Upper lobe of left lung (tissue), 6 donors: ENCODE data around the gene CENPM. TPM values are rescaled to one million over a fixed set of nuclear protein-coding genes. Genes with fewer than 3 reads are reported as not detected.
A peak's percentile ranks its signal among the peaks of the same experiment; 100 is the strongest.

Experiments
- ATAC-seq, 2 donors: fragments of 200-7000 bp; cut with Tn5 transposase; one replicate each; pipeline ENCODE4 v1.9.1; 2022; ENCODE audit warnings: mild to moderate bottlenecking in 2 of 2, moderate library complexity in 2 of 2; ENCODE audit not compliant: low FRiP score in 2 of 2
- DNase-seq, 2 donors: peaks; one replicate each; pipeline ENCODE4 v3.0.0-alpha.2; 2019 to 2020
- H3K27ac ChIP-seq, 4 donors: fragments of 200-600 bp; sonication (generic); one replicate each; pipeline ENCODE4 v1.5.1; 2016 to 2019
- H3K27me3 ChIP-seq, 4 donors: fragments of 200-600 bp; sonication (generic); one replicate each; pipeline ENCODE4 v1.5.1; 2017 to 2019
- H3K36me3 ChIP-seq, 4 donors: fragments of 200-600 bp; sonication (generic); one replicate each; pipeline ENCODE4 v1.5.1; 2016 to 2019
- H3K4me1 ChIP-seq, 4 donors: fragments of 200-600 bp; sonication (generic); one replicate each; pipeline ENCODE4 v1.5.1; 2018 to 2019
- H3K4me3 ChIP-seq, 4 donors: fragments of 200-600 bp; sonication (generic); one replicate each; pipeline ENCODE4 v1.5.1; 2017 to 2019; ENCODE audit warnings: mild to moderate bottlenecking in 2 of 4, moderate library complexity in 1 of 4
- H3K9me3 ChIP-seq, 4 donors: fragments of 200-600 bp; sonication (generic); one replicate each; pipeline ENCODE4 v1.5.1; 2018 to 2019
- EP300 ChIP-seq, 4 donors: sonication (generic); formaldehyde crosslinking; IDR thresholded peaks; one replicate each; pipeline ENCODE4 v1.5.1; 2017; ENCODE audit warnings: antibody characterized with exemption in 4 of 4, control low read depth in 2 of 4
- POLR2A ChIP-seq, 4 donors: fragments of 450-650 bp; IDR thresholded peaks; one replicate each; pipeline ENCODE4 v1.5.1; 2016 to 2017; ENCODE audit warnings: antibody characterized with exemption in 4 of 4, mild to moderate bottlenecking in 2 of 4
- POLR2AphosphoS5 ChIP-seq, 2 donors: sonication (generic); formaldehyde crosslinking; IDR thresholded peaks; one replicate each; pipeline ENCODE4 v1.5.1; 2017; ENCODE audit warnings: antibody characterized with exemption in 2 of 2
- WGBS, 2 donors: methylation state at CpG; one replicate each; pipeline ENCODE4 v1.1.5; 2017 to 2018; 5-methylcytosine and 5-hydroxymethylcytosine counted together
- total RNA-seq, 6 donors: library from RNA; depleted of rRNA in 4 of 6; stranded (reverse); fragments of >200 nt in 4 of 6; gene quantifications; one replicate each; pipeline versions ENCODE4 v1.1.0 to v1.2.1, GENCODE V29; 2016 to 2021
- TF ChIP-seq, protein P1 (sequence below), 6 experiments: fragments of 450-650 bp in 4 of 6; fragments of 200-600 bp in 2 of 6; sonication (generic) in 2 of 6; IDR thresholded peaks; one replicate each; pipeline ENCODE4 v1.5.1; 2016 to 2019; ENCODE audit warnings: antibody characterized with exemption in 6 of 6
- donor health status: DM: no; HTN: no; CAD: no; lungs with moderate emphysema.
- donor health status: DM: no; HTN: yes; CAD: no; lungs with severe emphysema.

Gene CENPM
- total RNA-seq, 6 donors from 2014 or later: 1.9 to 9.9 (median 7.3) TPM; not detected in 1

DNA sequence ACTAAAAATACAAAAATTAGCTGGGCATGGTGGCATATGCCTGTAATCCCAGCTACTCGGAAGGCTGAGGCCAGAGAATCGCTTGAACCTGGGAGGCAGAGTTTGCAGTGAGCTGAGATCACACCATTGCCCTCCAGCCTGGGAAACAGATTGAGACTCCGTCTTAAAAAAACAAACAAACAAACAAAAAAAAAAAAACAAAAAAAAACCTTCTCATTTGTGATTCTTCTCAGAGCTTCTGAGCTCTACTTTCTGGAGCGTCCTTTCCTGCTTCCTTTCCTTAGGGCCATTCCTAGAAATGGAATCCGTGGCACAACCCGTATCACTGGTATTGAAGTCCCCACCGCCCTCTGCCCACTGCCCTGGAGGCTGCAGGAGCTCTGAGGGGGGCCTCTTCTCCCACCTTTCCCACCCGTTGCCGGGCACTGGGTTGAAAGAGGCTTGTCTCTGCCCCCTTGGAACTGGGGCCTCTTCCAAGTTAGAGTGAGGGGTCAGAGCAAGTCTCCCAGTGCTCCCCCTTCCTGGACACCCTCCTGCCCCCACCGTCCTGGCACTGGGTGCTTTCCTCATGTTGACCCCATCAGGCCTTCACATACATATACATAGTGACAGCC lies 30.1 kb downstream of the CENPM start:
- H3K4me1 ChIP-seq: peaks cover 30 to 46% (median 37%) of the 10 kb centered on the region in 4 donors
- TF ChIP-seq, protein P1, sequence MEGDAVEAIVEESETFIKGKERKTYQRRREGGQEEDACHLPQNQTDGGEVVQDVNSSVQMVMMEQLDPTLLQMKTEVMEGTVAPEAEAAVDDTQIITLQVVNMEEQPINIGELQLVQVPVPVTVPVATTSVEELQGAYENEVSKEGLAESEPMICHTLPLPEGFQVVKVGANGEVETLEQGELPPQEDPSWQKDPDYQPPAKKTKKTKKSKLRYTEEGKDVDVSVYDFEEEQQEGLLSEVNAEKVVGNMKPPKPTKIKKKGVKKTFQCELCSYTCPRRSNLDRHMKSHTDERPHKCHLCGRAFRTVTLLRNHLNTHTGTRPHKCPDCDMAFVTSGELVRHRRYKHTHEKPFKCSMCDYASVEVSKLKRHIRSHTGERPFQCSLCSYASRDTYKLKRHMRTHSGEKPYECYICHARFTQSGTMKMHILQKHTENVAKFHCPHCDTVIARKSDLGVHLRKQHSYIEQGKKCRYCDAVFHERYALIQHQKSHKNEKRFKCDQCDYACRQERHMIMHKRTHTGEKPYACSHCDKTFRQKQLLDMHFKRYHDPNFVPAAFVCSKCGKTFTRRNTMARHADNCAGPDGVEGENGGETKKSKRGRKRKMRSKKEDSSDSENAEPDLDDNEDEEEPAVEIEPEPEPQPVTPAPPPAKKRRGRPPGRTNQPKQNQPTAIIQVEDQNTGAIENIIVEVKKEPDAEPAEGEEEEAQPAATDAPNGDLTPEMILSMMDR (IDR thresholded peaks at IDR 0.05): no peak
- no peak for TF ChIP-seq POLR2A (IDR thresholded peaks at IDR 0.05)
- TF ChIP-seq POLR2AphosphoS5 (IDR thresholded peaks at IDR 0.05): no peak
- TF ChIP-seq EP300 (IDR thresholded peaks at IDR 0.05): no peak
- H3K4me3 ChIP-seq: no peak overlapping the region

DNA sequence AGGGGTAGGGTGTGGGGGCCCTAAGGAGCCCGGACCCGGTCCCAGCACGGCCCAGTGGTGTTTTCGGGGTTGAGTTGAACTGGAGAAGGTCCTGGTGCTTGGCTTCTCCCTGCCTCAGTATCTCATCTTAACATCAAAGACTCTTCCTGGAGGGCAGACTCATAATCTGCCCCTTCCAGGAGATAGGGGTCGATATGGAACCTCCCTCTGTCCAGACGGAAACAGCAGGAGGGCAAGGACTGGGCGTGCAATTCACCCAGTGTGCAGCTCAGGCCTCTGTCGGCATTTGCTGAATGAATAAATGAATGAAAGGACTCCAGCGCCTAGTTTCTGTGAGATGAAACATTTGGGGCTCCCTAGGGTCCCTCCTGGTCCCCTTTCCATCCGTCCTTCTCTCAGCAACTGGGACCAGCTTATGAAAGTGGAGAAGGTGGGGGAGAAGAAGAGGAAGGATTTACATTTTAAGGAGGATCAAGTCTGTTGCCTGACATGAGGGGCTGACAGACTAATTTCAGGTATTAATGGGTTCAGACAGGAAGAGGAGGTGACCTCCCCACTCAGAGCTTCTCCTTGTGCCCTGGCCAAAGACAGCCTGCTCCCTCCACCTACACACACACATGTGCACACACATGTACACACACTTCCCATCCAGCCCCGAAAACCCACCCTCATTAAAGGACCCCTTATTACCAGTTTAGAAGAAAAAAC lies 31.0 kb downstream of the CENPM start:
- H3K4me1 ChIP-seq: peaks cover 36 to 52% (median 41%) of the 10 kb centered on the region in 4 donors
- no peak for ATAC-seq
- no peaks in the 10 kb centered on the region for H3K9me3 ChIP-seq
- H3K27ac ChIP-seq: no peak overlapping the region
- WGBS, 2 donors: 53% methylated on average over 7 to 11 of the region's 11 CpGs
- H3K36me3 ChIP-seq: no peaks in the 10 kb centered on the region
- no peak for DNase-seq
- no peak overlapping the region for H3K4me3 ChIP-seq
- TF ChIP-seq, protein P1 (IDR thresholded peaks at IDR 0.05): no peak
- TF ChIP-seq POLR2A (IDR thresholded peaks at IDR 0.05) (no peak), POLR2AphosphoS5 (IDR thresholded peaks at IDR 0.05) (no peak), EP300 (IDR thresholded peaks at IDR 0.05) (no peak)
- peaks cover 0 to 62% (median 50%) of the 10 kb centered on the region in 4 donors for H3K27me3 ChIP-seq

More for the DNA sequence above, 30.1 kb downstream of the CENPM start:
- Histone ChIP-seq H3K27ac (no peak overlapping the region), H3K27me3 (peaks cover 0 to 53% (median 43%) of the 10 kb centered on the region in 4 donors), H3K36me3 (no peaks in the 10 kb centered on the region), H3K9me3 (no peaks in the 10 kb centered on the region)
- DNase-seq (no peak), ATAC-seq (no peak)
- 51 to 67% methylated on average over 10 of the region's 10 CpGs for WGBS, 2 donors

DNA sequence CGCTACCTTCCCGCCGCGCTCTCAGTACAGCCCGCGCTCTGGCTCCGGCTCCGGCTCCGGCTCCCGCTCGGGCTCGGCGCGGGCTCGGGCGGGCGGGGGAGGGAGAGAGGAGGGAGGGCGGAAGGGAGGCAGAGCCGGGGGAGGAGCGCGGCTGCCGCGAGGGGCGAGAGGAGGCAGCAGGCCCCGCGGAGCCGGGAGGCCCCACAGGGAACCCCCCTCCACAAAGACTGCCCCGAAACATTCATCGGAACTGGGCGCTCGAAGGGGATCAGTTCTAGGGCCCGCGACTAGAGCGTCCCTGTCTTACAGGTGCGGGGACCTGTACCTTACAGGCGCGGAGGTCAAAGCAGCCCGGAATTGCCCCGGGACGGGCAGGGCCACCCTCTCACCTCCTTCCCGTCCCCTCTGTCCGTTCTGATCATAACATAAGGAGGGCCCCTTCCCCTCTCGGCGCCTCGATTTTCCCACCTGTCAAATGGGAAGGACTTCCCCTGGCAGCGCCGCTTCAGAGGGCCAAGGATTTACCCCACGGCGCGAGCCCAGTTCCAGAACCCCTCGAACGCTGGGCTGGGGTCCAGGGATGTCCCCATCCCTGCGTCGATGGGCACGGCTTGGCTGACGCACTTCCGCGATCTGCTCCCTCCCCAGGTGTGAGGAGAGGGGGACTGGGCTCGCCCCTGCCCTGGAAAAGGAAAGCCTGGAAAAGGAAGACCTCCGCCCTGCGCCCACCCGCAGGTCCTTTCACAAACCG lies 31.7 kb downstream of the CENPM start, which contains the start of gene SHISA8:
Gene SHISA8, minus strand, starts transcription at position 40 of the 751 bp plus-strand sequence. CDS start 407 bp downstream, outside the sequence.
- H3K27me3 ChIP-seq: peaks cover 0 to 69% (median 57%) of the 10 kb centered on the region in 4 donors
- H3K4me1 ChIP-seq: peaks cover 43 to 58% (median 48%) of the 10 kb centered on the region in 4 donors
- no peak within 1 kb of the TSS for H3K27ac ChIP-seq
- TF ChIP-seq, protein P1 (IDR thresholded peaks at IDR 0.05): no peak
- TF ChIP-seq POLR2AphosphoS5 (IDR thresholded peaks at IDR 0.05) (no peak), EP300 (IDR thresholded peaks at IDR 0.05) (no peak), POLR2A (IDR thresholded peaks at IDR 0.05) (no peak)
- H3K4me3 ChIP-seq: peak within 1 kb of the TSS in 3 of 4 donors; percentile 37 to 48 (median 47)
- H3K36me3 ChIP-seq: no peaks in the 10 kb centered on the region
- ATAC-seq (peak in 1 of 2 donors; percentile 43), DNase-seq (peak in 1 of 2 donors; percentile 92)
- H3K9me3 ChIP-seq: no peaks in the 10 kb centered on the region
- whole genome bisulfite sequencing, 2 donors: 7 to 12% methylated on average over 10 to 44 of the region's 63 CpGs

DNA sequence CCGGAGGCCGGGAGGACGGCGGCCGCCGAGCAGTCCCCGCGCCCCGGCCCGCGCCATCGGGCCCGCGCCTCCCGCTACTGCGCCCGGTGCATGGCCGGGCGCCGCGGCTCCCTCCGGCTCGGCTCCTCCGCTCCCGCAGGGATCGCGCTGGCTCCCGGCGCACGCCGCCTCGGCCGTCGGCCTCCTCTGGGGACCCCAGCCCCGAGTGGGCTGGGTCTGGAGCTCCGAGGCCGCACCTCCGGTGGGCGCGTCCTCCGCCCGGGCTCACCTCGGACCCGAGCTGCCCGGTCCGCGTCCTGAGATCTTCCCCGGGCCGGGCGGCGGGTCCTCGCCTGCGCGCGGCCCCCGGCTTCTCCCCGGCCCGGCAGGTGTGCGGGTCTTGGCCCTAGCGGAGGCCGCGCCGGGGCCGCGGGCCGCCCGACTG lies 32.3 kb downstream of the CENPM start:
- TF ChIP-seq EP300 (IDR thresholded peaks at IDR 0.05) (no peak), POLR2AphosphoS5 (IDR thresholded peaks at IDR 0.05) (no peak), POLR2A (IDR thresholded peaks at IDR 0.05) (no peak)
- TF ChIP-seq, protein P1 (IDR thresholded peaks at IDR 0.05): no peak
- H3K27me3 ChIP-seq: peaks cover 0 to 75% (median 61%) of the 10 kb centered on the region in 4 donors
- no peaks in the 10 kb centered on the region for H3K36me3 ChIP-seq
- H3K4me3 ChIP-seq: peak overlapping the region in 3 of 4 donors; percentile 37 to 48 (median 47)
- ATAC-seq (no peak), DNase-seq (no peak)
- peaks cover 46 to 58% (median 48%) of the 10 kb centered on the region in 4 donors for H3K4me1 ChIP-seq
- no peak overlapping the region for H3K27ac ChIP-seq
- WGBS, 2 donors: 2% methylated on average over 31 of the region's 67 CpGs; no CpG with 5 or more reads in 1 of the 2 donors
- H3K9me3 ChIP-seq: no peaks in the 10 kb centered on the region
